ENCODE measurements around the gene GPC6.

Gene GPC6

GRCh38 chr13:93834051-93834450 is 607.4 kb downstream of the GPC6 start:
- no peak for DNase-seq
- Histone ChIP-seq H3K4me2 (ENCODE audit: low read length, poor library complexity, severe bottlenecking) (no peak overlapping the region), H3K4me3 (ENCODE audit: insufficient read depth in 1 of 2, low read depth in 1 of 2, low read length in 2 of 2) (no peak overlapping the region), H3K18ac (ENCODE audit: low read depth in 1 of 2, low read length in 2 of 2) (no peak overlapping the region), H2AFZ (ENCODE audit: low read depth, low read length) (no peak overlapping the region), H3K4ac (ENCODE audit: low read depth in 1 of 2, low read length in 2 of 2) (no peak overlapping the region), H2BK5ac (ENCODE audit: low read depth, low read length, poor library complexity, severe bottlenecking) (no peak overlapping the region), H3K36me3 (ENCODE audit: control insufficient read depth in 1 of 2, insufficient read depth in 2 of 2, low read depth in 1 of 2, low read length in 2 of 2) (peaks cover 0 to 6% of the 10 kb centered on the region in 2 experiments), H3K14ac (ENCODE audit: low read length in 2 of 2) (no peak overlapping the region), H3K9me3 (ENCODE audit: control insufficient read depth, low read length) (no peaks in the 10 kb centered on the region), H3K4me1 (ENCODE audit: control insufficient read depth, insufficient read depth, low read depth, low read length) (no peaks in the 10 kb centered on the region), H3K79me1 (replicated peaks; ENCODE audit: low read length, poor library complexity, severe bottlenecking) (no peaks in the 10 kb centered on the region), H4K8ac (ENCODE audit: low read length) (no peak overlapping the region), H3K27me3 (ENCODE audit: control insufficient read depth in 1 of 2, insufficient read depth in 1 of 2, low read length in 2 of 2) (no peaks in the 10 kb centered on the region), H3K27ac (ENCODE audit: low read length, poor library complexity, severe bottlenecking) (no peak overlapping the region), H2BK15ac (ENCODE audit: low read depth, poor library complexity, severe bottlenecking) (no peak overlapping the region), H3K9ac (ENCODE audit: low read length) (no peak overlapping the region), H2BK120ac (ENCODE audit: low read depth, low read length) (no peak overlapping the region), H4K91ac (ENCODE audit: low read length) (no peak overlapping the region), H3K23ac (ENCODE audit: low read length in 2 of 2) (no peak overlapping the region), H2BK12ac (ENCODE audit: low read length in 2 of 2) (no peak overlapping the region), H2AK5ac (ENCODE audit: low read length, severe bottlenecking) (no peak overlapping the region)
- WGBS: no CpG with 5 or more reads among the region's 3 CpGs

- no peak overlapping the region for H3K27ac ChIP-seq (ENCODE audit: low read length, poor library complexity, severe bottlenecking)
- no peak overlapping the region for H3K4me2 ChIP-seq (ENCODE audit: low read length, poor library complexity, severe bottlenecking)
- no peak for DNase-seq
- H3K4me1 ChIP-seq (ENCODE audit: control insufficient read depth, insufficient read depth, low read depth, low read length): no peaks in the 10 kb centered on the region
- H3K14ac ChIP-seq (ENCODE audit: low read length in 2 of 2): no peak overlapping the region
- no peaks in the 10 kb centered on the region for H3K9me3 ChIP-seq (ENCODE audit: control insufficient read depth, low read length)
- no peak overlapping the region for H2AFZ ChIP-seq (ENCODE audit: low read depth, low read length)
- H3K9ac ChIP-seq (ENCODE audit: low read length): no peak overlapping the region
- H2BK15ac ChIP-seq (ENCODE audit: low read depth, poor library complexity, severe bottlenecking): no peak overlapping the region
- H3K4ac ChIP-seq (ENCODE audit: low read depth in 1 of 2, low read length in 2 of 2): no peak overlapping the region
- H2BK12ac ChIP-seq (ENCODE audit: low read length in 2 of 2): no peak overlapping the region
- H4K8ac ChIP-seq (ENCODE audit: low read length): no peak overlapping the region
- H2BK120ac ChIP-seq (ENCODE audit: low read depth, low read length): no peak overlapping the region
- H4K91ac ChIP-seq (ENCODE audit: low read length): no peak overlapping the region
- no peak overlapping the region for H3K23ac ChIP-seq (ENCODE audit: low read length in 2 of 2)
- no peaks in the 10 kb centered on the region for H3K27me3 ChIP-seq (ENCODE audit: control insufficient read depth in 1 of 2, insufficient read depth in 1 of 2, low read length in 2 of 2)
- H3K79me1 ChIP-seq (replicated peaks; ENCODE audit: low read length, poor library complexity, severe bottlenecking): no peaks in the 10 kb centered on the region
- H3K36me3 ChIP-seq (ENCODE audit: control insufficient read depth in 1 of 2, insufficient read depth in 2 of 2, low read depth in 1 of 2, low read length in 2 of 2): no peaks in the 10 kb centered on the region
- WGBS: no CpG with 5 or more reads among the region's 3 CpGs
- no peak overlapping the region for H3K4me3 ChIP-seq (ENCODE audit: insufficient read depth in 1 of 2, low read depth in 1 of 2, low read length in 2 of 2)
- H2AK5ac ChIP-seq (ENCODE audit: low read length, severe bottlenecking): no peak overlapping the region
- H3K18ac ChIP-seq (ENCODE audit: low read depth in 1 of 2, low read length in 2 of 2): no peak overlapping the region
- no peak overlapping the region for H2BK5ac ChIP-seq (ENCODE audit: low read depth, low read length, poor library complexity, severe bottlenecking)
Measured at GRCh38 chr13:93843082-93843481, 616.5 kb downstream of the GPC6 start.

GRCh38 chr13:93847162-93847561 is 620.6 kb downstream of the GPC6 start:
- no peak overlapping the region for H2BK12ac ChIP-seq (ENCODE audit: low read length in 2 of 2)
- H4K91ac ChIP-seq (ENCODE audit: low read length): no peak overlapping the region
- WGBS: 39% methylated on average over 6 of the region's 7 CpGs
- H3K27me3 ChIP-seq (ENCODE audit: control insufficient read depth in 1 of 2, insufficient read depth in 1 of 2, low read length in 2 of 2): no peaks in the 10 kb centered on the region
- H3K4me1 ChIP-seq (ENCODE audit: control insufficient read depth, insufficient read depth, low read depth, low read length): no peaks in the 10 kb centered on the region
- H3K4ac ChIP-seq (ENCODE audit: low read depth in 1 of 2, low read length in 2 of 2): no peak overlapping the region
- no peak overlapping the region for H4K8ac ChIP-seq (ENCODE audit: low read length)
- no peak overlapping the region for H3K14ac ChIP-seq (ENCODE audit: low read length in 2 of 2)
- no peak overlapping the region for H3K4me3 ChIP-seq (ENCODE audit: insufficient read depth in 1 of 2, low read depth in 1 of 2, low read length in 2 of 2)
- H2AFZ ChIP-seq (ENCODE audit: low read depth, low read length): no peak overlapping the region
- H2BK120ac ChIP-seq (ENCODE audit: low read depth, low read length): no peak overlapping the region
- DNase-seq: peak; percentile 80
- H2BK5ac ChIP-seq (ENCODE audit: low read depth, low read length, poor library complexity, severe bottlenecking): no peak overlapping the region
- no peak overlapping the region for H3K4me2 ChIP-seq (ENCODE audit: low read length, poor library complexity, severe bottlenecking)
- no peak overlapping the region for H3K18ac ChIP-seq (ENCODE audit: low read depth in 1 of 2, low read length in 2 of 2)
- no peak overlapping the region for H3K27ac ChIP-seq (ENCODE audit: low read length, poor library complexity, severe bottlenecking)
- no peak overlapping the region for H2BK15ac ChIP-seq (ENCODE audit: low read depth, poor library complexity, severe bottlenecking)
- H2AK5ac ChIP-seq (ENCODE audit: low read length, severe bottlenecking): no peak overlapping the region
- H3K79me1 ChIP-seq (replicated peaks; ENCODE audit: low read length, poor library complexity, severe bottlenecking): no peaks in the 10 kb centered on the region
- no peak overlapping the region for H3K23ac ChIP-seq (ENCODE audit: low read length in 2 of 2)
- H3K9ac ChIP-seq (ENCODE audit: low read length): no peak overlapping the region
- H3K36me3 ChIP-seq (ENCODE audit: control insufficient read depth in 1 of 2, insufficient read depth in 2 of 2, low read depth in 1 of 2, low read length in 2 of 2): no peaks in the 10 kb centered on the region
- no peaks in the 10 kb centered on the region for H3K9me3 ChIP-seq (ENCODE audit: control insufficient read depth, low read length)

- H3K14ac ChIP-seq (ENCODE audit: low read length in 2 of 2): no peak overlapping the region
- H3K4me1 ChIP-seq (ENCODE audit: control insufficient read depth, insufficient read depth, low read depth, low read length): no peaks in the 10 kb centered on the region
Measured at GRCh38 chr13:93848247-93848646, 621.6 kb downstream of the GPC6 start.

More at GRCh38 chr13:93848247-93848646, 621.6 kb downstream of the GPC6 start:
- Histone ChIP-seq H3K4ac (ENCODE audit: low read depth in 1 of 2, low read length in 2 of 2) (no peak overlapping the region), H3K27ac (ENCODE audit: low read length, poor library complexity, severe bottlenecking) (no peak overlapping the region), H3K23ac (ENCODE audit: low read length in 2 of 2) (no peak overlapping the region), H3K36me3 (ENCODE audit: control insufficient read depth in 1 of 2, insufficient read depth in 2 of 2, low read depth in 1 of 2, low read length in 2 of 2) (no peaks in the 10 kb centered on the region), H3K27me3 (ENCODE audit: control insufficient read depth in 1 of 2, insufficient read depth in 1 of 2, low read length in 2 of 2) (no peaks in the 10 kb centered on the region), H3K9ac (ENCODE audit: low read length) (no peak overlapping the region), H2AK5ac (ENCODE audit: low read length, severe bottlenecking) (no peak overlapping the region), H3K4me2 (ENCODE audit: low read length, poor library complexity, severe bottlenecking) (no peak overlapping the region), H2BK120ac (ENCODE audit: low read depth, low read length) (no peak overlapping the region), H2BK15ac (ENCODE audit: low read depth, poor library complexity, severe bottlenecking) (no peak overlapping the region), H3K9me3 (ENCODE audit: control insufficient read depth, low read length) (no peaks in the 10 kb centered on the region), H3K18ac (ENCODE audit: low read depth in 1 of 2, low read length in 2 of 2) (no peak overlapping the region), H4K91ac (ENCODE audit: low read length) (no peak overlapping the region), H3K79me1 (replicated peaks; ENCODE audit: low read length, poor library complexity, severe bottlenecking) (no peaks in the 10 kb centered on the region), H2BK12ac (ENCODE audit: low read length in 2 of 2) (no peak overlapping the region), H2BK5ac (ENCODE audit: low read depth, low read length, poor library complexity, severe bottlenecking) (no peak overlapping the region), H2AFZ (ENCODE audit: low read depth, low read length) (no peak overlapping the region), H4K8ac (ENCODE audit: low read length) (no peak overlapping the region), H3K4me3 (ENCODE audit: insufficient read depth in 1 of 2, low read depth in 1 of 2, low read length in 2 of 2) (no peak overlapping the region)
- 70% methylated on average over 3 of the region's 4 CpGs for WGBS
- DNase-seq: no peak

Measured in mesenchymal stem cell (in vitro differentiated cells and primary cell).